Measurements from ENCODE around the gene SPRYD7. TPM values are rescaled to one million over a fixed set of nuclear protein-coding genes. Genes with fewer than 3 reads are reported as not detected.

The SPRYD7 gene
- total and polyA plus RNA-seq, 2 donors (not counting 1 experiment from before 2014, with no cell fraction given) = 1.9 to 4.5 TPM

- no peaks in the 10 kb centered on the region for H3K4me1 Mint-ChIP-seq
- H3K27me3 Mint-ChIP-seq = no peaks in the 10 kb centered on the region
- H3K9me3 Mint-ChIP-seq (ENCODE audit: insufficient read depth) = peaks cover 10% of the 10 kb centered on the region
- H3K4me3 Mint-ChIP-seq = no peak overlapping the region
- Histone ChIP-seq H3K4me2 (replicated peaks; ENCODE audit: low read depth, low read length, poor library complexity, severe bottlenecking) (no peak overlapping the region), H3K9me3 (ENCODE audit: control extremely low read depth in 1 of 3, control insufficient read depth in 2 of 3, insufficient read depth in 1 of 3, low read length in 2 of 3) (peaks cover 5 to 6% (median 6%) of the 10 kb centered on the region in 3 donors), H4K20me1 (ENCODE audit: control insufficient read depth, insufficient read depth, low read length, poor library complexity, severe bottlenecking) (no peaks in the 10 kb centered on the region), H3K36me3 (replicated peaks in 1 of 2; ENCODE audit: control extremely low read depth in 1 of 2, control insufficient read depth in 1 of 2, extremely low read depth in 1 of 2, insufficient read depth in 2 of 2, low read length in 1 of 2) (no peaks in the 10 kb centered on the region), H3K79me2 (ENCODE audit: control insufficient read depth, insufficient read depth, low read length) (no peaks in the 10 kb centered on the region), H3K27ac (ENCODE audit: low read length in 2 of 2) (no peak overlapping the region), H3K4me1 (ENCODE audit: control insufficient read depth in 2 of 2, insufficient read depth in 2 of 2, low read length in 2 of 2) (no peaks in the 10 kb centered on the region), H3K27me3 (replicated peaks in 1 of 4; ENCODE audit: control extremely low read depth in 1 of 4, control insufficient read depth in 3 of 4, insufficient read depth in 4 of 4, low read length in 3 of 4) (no peaks in the 10 kb centered on the region), H2AFZ (ENCODE audit: insufficient read depth, low read depth, low read length, poor library complexity, severe bottlenecking) (no peak overlapping the region), H3K4me3 (ENCODE audit: control extremely low read depth in 1 of 5, extremely low read depth in 1 of 5, insufficient read depth in 1 of 5, low read depth in 2 of 5, low read length in 4 of 5) (no peak overlapping the region), H3K9ac (ENCODE audit: low read length) (no peak overlapping the region)
- ChIA-PET POLR2A (interaction anchor here (0.7 kb wide), 1 partner anchor 1173 kb away, joined by 3 read pairs; no protein-coding TSS in a partner anchor), CTCF (interaction anchor here (0.6 to 1.0 kb wide), 3 partner anchors 9 to 22 kb away, joined by 3 to 6 read pairs (median 5); no protein-coding TSS in a partner anchor)
- TF ChIP-seq EZH2 (IDR thresholded peaks at IDR 0.05; ENCODE audit: borderline replicate concordance, insufficient read depth, low read depth, low read length, poor library complexity, severe bottlenecking) (no peak), CTCF (IDR thresholded peaks at IDR 0.05) (no peak)
- WGBS (ENCODE audit: insufficient coverage) = no CpG with 5 or more reads among the region's 4 CpGs
- no peak overlapping the region for H3K27ac Mint-ChIP-seq
- ATAC-seq (ENCODE audit: low read depth) (no peak), DNase-seq (no peak)
- intact Hi-C loops (cut with micrococcal nuclease) = no loop called here
Observed at GRCh38 chr13:49967456-49967855, 31.3 kb upstream of the SPRYD7 start.

DNA sequence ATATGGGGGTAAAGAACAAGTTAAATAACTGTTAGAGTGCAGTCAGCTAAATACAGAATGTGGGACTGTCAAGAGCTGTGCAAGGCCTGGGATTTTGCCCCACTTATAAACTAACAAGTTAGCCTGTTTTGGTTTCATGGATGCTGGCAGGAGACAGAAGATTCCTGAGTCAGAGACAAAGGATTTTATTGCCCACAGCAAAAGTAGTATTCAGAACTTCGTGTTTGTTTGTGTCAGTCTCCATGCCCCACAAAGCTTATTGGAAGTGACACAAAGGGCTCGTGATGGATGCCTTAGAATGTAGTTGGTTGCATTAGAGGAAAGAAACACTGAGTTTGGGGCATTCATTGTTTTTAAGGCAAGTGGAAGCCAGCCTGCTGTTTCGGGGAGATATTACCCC is 22.2 kb upstream of the SPRYD7 start:
- Histone ChIP-seq H2AFZ (ENCODE audit: insufficient read depth, low read depth, low read length, poor library complexity, severe bottlenecking) (no peak overlapping the region), H3K9me3 (ENCODE audit: control extremely low read depth in 1 of 3, control insufficient read depth in 2 of 3, insufficient read depth in 1 of 3, low read length in 2 of 3) (peaks cover 2 to 7% (median 4%) of the 10 kb centered on the region in 3 donors), H3K4me3 (ENCODE audit: control extremely low read depth in 1 of 5, extremely low read depth in 1 of 5, insufficient read depth in 1 of 5, low read depth in 2 of 5, low read length in 4 of 5) (no peak overlapping the region), H3K27ac (ENCODE audit: low read length in 2 of 2) (no peak overlapping the region), H3K4me1 (ENCODE audit: control insufficient read depth in 2 of 2, insufficient read depth in 2 of 2, low read length in 2 of 2) (no peaks in the 10 kb centered on the region), H3K27me3 (replicated peaks in 1 of 4; ENCODE audit: control extremely low read depth in 1 of 4, control insufficient read depth in 3 of 4, insufficient read depth in 4 of 4, low read length in 3 of 4) (no peaks in the 10 kb centered on the region), H3K36me3 (replicated peaks in 1 of 2; ENCODE audit: control extremely low read depth in 1 of 2, control insufficient read depth in 1 of 2, extremely low read depth in 1 of 2, insufficient read depth in 2 of 2, low read length in 1 of 2) (no peaks in the 10 kb centered on the region), H3K9ac (ENCODE audit: low read length) (no peak overlapping the region), H4K20me1 (ENCODE audit: control insufficient read depth, insufficient read depth, low read length, poor library complexity, severe bottlenecking) (no peaks in the 10 kb centered on the region), H3K4me2 (replicated peaks; ENCODE audit: low read depth, low read length, poor library complexity, severe bottlenecking) (no peak overlapping the region), H3K79me2 (ENCODE audit: control insufficient read depth, insufficient read depth, low read length) (no peaks in the 10 kb centered on the region)
- H3K4me3 Mint-ChIP-seq = no peak overlapping the region
- H3K27me3 Mint-ChIP-seq = no peaks in the 10 kb centered on the region
- no peak for TF ChIP-seq EZH2 (IDR thresholded peaks at IDR 0.05; ENCODE audit: borderline replicate concordance, insufficient read depth, low read depth, low read length, poor library complexity, severe bottlenecking)
- no peak for TF ChIP-seq CTCF (IDR thresholded peaks at IDR 0.05)
- DNase-seq (no peak), ATAC-seq (ENCODE audit: low read depth) (no peak)
- POLR2A ChIA-PET = no interaction called here
- intact Hi-C loops (cut with micrococcal nuclease) = no loop called here
- no peak overlapping the region for H3K27ac Mint-ChIP-seq
- peaks cover 5% of the 10 kb centered on the region for H3K9me3 Mint-ChIP-seq (ENCODE audit: insufficient read depth)
- peaks cover 2% of the 10 kb centered on the region for H3K4me1 Mint-ChIP-seq
- CTCF ChIA-PET = no interaction called here
- WGBS (ENCODE audit: insufficient coverage) = 89% methylated on average over 3 of the region's 3 CpGs

Data from B cell (primary cell).